GM08714 (cell line): ENCODE results near the gene ZFP3.
A peak's percentile ranks its signal among the peaks of the same experiment; 100 is the strongest.
"Not testable (repeated sequence)": the region's sequence is repeated elsewhere in the genome, so short reads cannot be mapped to it uniquely, and the experiment has no call there.

Experiments used
- H3K4me3 ChIP-seq: fragments of 200-500 bp; sonication (Bioruptor generic); 2 replicates; pipeline ENCODE4 v1.5.1; 2014; ENCODE audit warnings: mild to moderate bottlenecking, low read length, inconsistent platforms
- ZNF274 ChIP-seq: IDR thresholded peaks from 2 replicates; pipeline ENCODE4 v1.6.1; 2012; ENCODE audit warnings: mild to moderate bottlenecking, low read depth, low read length

The ZFP3 gene

DNA sequence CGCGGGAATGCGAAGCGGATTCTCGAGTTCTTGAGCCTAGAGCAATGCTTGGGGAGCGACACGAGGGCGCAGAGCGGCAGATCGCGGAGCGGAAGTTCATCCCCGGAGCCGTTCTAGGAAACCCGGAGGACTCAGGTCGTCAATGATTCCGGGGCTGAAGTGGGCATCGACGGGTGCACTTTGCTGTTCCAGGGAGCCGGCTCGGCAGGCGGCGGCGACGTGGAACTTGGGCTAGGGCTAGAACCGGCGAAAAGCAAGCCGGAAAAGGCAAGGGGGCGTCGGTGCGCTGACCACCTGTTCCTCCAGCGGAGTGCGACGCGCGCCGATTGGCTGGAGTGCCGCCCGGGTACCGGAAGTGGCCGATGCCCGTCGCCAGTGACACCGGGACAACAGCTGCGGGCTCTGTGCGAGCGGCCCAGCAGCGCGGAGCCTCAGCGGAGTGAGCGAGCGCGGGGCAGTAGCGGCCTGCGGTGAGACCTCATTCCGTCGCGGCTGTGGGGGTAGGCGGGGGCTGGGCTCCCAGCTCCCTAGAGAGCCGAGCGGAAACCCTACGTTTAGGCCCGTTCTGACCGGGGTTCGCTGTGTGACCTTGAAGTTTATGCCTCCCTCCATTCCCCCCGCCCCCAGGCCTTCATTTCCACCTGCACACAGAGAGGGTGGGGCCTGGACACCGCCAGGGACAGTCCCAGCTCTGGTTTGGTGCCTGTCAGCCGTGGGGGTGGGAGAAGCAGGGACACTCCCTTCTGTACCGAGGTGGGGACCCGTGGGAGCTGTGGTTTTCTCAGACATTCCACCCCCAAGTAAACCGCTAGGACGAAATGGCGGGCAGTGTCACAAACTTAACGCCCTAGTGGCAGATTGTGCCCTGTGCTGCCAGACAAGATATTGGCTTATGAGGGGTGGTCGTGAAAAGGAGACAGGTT lies at the start of gene ZFP3:
TSS of gene ZFP3 (plus strand) at position 362 of the 923 bp plus-strand sequence. CDS start 13,038 bp downstream, outside the sequence.
- H3K4me3 ChIP-seq = peak within 1 kb of the TSS; percentile 67; the same call in 1 of the 2 replicates

GRCh38 chr17:5030168-5030567 lies 48.1 kb upstream of the ZFP3 start:
- not testable (repeated sequence) for H3K4me3 ChIP-seq

More for the DNA sequence above, at the start of gene ZFP3:
- no peak for TF ChIP-seq ZNF274

DNA sequence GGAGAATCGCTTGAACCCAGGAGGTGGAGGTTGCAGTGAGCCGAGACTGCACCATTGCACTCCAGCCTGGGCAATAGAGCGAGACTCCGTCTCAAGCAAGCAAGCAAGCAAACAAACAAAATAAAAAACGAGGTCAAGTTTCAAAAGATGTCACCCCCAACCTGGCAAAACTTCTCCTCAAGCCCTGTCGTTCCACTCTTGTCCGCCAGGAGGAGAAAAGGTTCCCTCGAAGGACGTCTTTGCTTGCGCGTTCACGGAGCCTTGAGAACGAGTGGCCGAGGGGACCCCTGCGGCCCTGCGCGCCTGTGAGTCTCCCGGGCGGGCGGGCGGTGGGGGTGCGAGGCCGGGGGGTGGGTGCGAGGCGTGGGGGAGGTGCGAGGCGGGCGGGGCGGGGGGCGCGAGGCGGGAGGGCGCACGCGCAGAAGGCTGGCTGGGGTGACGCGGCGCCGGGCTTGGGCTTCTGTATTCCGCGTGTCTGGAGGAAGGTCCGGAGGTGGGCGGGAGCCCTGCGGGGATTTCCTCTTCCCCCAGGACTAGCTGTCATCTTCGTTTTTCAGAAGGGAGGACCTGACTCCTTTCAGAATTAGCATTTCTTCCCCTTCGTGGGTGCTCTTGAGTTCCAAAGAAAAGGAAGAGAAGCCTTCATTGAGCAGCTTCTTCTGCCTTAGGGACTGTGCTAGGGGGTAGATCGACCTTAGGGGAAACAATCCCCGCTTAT lies 46.7 kb upstream of the ZFP3 start:
- TF ChIP-seq ZNF274 = no peak
- H3K4me3 ChIP-seq = peak overlapping the region; percentile 47; the same call in 1 of the 2 replicates

DNA sequence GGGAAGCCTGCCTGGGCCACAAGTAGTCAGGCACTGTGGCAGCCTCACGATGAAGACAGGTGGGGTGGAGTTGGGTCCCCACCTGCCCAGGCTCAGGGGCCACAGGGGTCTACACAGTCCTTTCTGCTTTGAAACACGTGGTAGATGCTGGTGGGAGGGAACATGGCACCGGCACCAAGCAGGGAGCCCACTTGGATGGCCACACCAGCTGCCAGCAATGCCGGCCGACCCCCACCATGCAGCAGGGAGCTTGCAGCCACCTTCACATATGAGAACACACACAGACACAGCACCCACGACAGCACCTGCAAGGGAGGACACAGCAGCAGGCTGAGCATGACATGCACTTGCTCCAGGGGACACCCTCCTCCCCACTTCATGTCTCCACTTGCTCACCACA lies 45.4 kb upstream of the ZFP3 start:
- H3K4me3 ChIP-seq = no peak overlapping the region
- TF ChIP-seq ZNF274 = no peak

DNA sequence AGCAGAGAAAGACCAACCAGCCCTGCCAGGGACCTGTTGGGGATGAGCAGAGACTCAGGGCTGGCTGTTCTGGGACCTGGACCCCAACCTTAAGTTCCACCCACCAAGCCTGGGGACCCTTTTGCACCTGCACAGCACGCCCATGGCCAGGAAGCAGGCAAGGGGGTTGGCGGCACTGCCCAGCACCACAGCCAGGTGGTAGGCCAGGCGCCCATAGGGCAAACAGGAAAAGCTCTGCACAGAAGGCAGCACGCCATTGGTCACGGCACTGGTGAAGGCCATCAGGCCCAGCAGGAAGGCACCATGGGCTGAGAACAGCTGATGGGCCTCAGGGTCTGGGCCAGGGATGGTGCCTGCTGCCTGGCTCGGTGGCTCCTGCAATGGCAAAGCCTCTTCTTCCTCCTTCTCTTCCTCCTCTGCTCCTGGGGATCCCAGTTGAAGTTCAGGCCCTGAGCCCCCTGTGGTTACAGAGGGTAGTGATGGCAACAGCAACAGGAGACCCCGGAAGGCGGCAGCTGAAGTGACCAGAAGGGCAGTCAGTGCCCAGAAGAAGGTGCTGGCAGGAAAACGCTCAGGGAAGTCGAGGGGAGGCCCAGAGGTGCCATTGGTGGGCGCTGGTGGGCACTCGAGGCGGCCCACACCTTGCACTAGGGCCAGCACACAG lies 44.8 kb upstream of the ZFP3 start:
- TF ChIP-seq ZNF274 = no peak
- no peak overlapping the region for H3K4me3 ChIP-seq

DNA sequence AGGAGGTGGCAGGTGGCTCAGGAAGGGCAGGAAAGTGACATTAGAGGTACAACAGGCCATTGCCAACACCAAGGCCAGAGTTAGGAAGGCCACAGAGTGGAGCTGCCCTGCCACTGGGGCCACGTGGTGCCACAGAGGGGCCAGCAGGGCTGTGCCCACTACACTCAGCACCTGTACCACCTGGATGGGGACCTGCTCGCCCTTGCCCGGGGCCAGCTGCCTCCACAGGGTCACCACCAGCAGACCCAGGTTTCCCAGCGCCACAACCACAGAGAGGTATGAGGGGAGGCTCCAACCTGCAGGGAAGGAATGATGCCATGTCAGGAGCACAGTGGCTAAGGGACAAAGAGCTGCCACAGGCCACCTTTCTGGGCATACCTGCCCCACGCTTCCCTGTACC lies 44.2 kb upstream of the ZFP3 start:
- H3K4me3 ChIP-seq = no peak overlapping the region
- TF ChIP-seq ZNF274 = no peak

GRCh38 chr17:5034651-5035050 lies 43.6 kb upstream of the ZFP3 start:
- TF ChIP-seq ZNF274 = no peak
- H3K4me3 ChIP-seq = no peak overlapping the region

- no peak within 1 kb of the TSS; the same call in 1 of the 2 replicates for H3K4me3 ChIP-seq
- TF ChIP-seq ZNF274 = no peak
These were observed 43.0 kb upstream of the ZFP3 start, which contains the start of gene SLC52A1 for GRCh38 chr17:5035315-5035714. Gene SLC52A1, minus strand, starts transcription at chr17:5035426. Its CDS starts 820 bp downstream, at chr17:5034606.

GRCh38 chr17:5042157-5043022 lies 35.9 kb upstream of the ZFP3 start:
- no peak overlapping the region for H3K4me3 ChIP-seq
- TF ChIP-seq ZNF274 = no peak

GRCh38 chr17:5043524-5043923 lies 34.7 kb upstream of the ZFP3 start:
- H3K4me3 ChIP-seq = no peak overlapping the region
- no peak for TF ChIP-seq ZNF274

GRCh38 chr17:5044630-5045029 lies 33.6 kb upstream of the ZFP3 start:
- H3K4me3 ChIP-seq = no peak overlapping the region
- TF ChIP-seq ZNF274 = no peak

DNA sequence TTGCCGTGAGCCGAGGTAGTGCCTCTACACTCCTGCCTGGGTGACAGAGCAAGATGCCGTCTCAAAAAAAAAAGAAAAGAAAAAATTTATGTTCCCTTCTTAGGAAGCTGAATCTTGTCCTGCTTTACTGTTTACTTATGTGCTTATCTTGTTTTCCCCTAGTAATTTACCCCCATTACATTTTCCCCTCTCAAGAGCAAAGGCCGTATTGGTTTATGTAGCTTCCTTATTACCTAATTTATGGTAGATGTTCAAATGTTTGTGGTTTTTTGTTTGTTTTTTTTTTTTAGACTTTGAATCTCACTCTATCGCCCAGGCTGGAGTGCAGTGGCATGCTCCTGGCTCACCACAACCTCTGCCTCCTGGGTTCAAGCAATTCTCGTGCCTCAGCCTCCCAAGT lies 32.8 kb upstream of the ZFP3 start:
- no peak for TF ChIP-seq ZNF274

GRCh38 chr17:5047446-5047845 lies 30.8 kb upstream of the ZFP3 start:
- no peak overlapping the region for H3K4me3 ChIP-seq
- no peak for TF ChIP-seq ZNF274

More for the DNA sequence above, 32.8 kb upstream of the ZFP3 start:
- no peak overlapping the region for H3K4me3 ChIP-seq
